ENCODE measurements around the gene SIRT3. TPM values are rescaled to one million over a fixed set of nuclear protein-coding genes. Genes with fewer than 3 reads are reported as not detected.

The SIRT3 gene
- total RNA-seq, 1 donor from 2014 or later: 8.0 TPM

- no peak for DNase-seq
These were observed 20.5 kb downstream of the SIRT3 start for GRCh38 chr11:215581-216037.

- no peak for DNase-seq
These were observed 22.1 kb downstream of the SIRT3 start for GRCh38 chr11:214083-214482.

- no peak for DNase-seq
These were observed 23.0 kb downstream of the SIRT3 start for GRCh38 chr11:213111-213510.

GRCh38 chr11:212150-213100, 23.7 kb downstream of the SIRT3 start:
- DNase-seq: no peak

DNA sequence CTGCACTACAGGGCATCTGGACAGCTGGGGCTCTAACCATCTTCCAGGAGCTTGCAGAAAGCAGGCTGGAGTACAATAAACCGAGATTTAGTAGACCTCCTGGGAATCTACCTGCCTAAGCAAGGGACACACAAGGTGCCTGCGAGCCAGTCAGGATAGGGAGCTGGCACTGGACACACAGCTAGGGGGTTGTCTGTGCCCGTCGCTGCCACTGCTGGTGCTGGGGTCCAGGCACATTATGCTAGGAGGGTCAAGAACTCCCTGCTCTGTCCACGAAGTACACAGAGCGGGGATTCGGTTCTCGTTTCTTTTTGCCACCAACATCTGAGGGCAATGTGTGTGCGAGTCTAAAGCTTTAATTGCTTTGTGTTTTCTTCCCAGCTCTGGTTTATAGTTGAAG, 24.4 kb downstream of the SIRT3 start:
- no peak for DNase-seq

DNA sequence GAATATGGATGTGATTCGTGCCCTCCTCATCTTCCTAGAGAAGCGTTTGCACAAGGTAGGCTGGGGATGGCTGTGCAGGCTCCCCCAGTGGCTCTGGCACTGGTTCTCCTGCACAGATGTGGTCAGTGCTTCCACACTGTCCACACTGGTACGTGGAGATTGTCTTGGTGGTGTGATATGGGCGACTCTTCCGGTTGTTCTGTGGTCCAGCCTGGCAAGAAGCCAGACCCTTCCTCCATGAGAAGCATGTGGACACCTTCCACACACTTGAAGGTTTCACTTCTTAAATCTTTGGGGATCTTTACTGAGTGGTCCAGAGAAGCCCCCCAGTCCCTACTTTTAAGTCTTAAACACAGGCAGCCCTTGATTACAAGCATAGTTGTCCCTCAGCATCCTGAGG, 24.8 kb downstream of the SIRT3 start:
- DNase-seq: no peak

DNA sequence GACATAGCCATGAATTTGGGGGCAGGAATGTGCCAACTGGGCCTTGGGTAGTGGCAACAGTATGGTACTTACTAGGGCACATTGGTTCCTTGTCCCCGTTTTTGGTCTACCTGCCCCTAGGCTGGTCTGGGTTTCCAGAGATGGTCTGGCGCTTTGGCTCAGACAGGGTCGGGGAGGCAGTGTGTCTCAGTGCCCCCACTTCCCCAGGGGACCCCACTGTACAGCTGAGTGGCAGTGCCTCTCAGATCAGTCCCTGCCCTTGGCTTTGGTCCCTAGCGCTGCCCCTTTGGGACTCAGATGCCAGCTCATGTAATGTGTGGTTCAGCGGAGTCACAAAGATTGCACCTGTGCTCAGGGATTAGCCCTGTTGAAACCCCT, 25.4 kb downstream of the SIRT3 start:
- DNase-seq: no peak

DNA sequence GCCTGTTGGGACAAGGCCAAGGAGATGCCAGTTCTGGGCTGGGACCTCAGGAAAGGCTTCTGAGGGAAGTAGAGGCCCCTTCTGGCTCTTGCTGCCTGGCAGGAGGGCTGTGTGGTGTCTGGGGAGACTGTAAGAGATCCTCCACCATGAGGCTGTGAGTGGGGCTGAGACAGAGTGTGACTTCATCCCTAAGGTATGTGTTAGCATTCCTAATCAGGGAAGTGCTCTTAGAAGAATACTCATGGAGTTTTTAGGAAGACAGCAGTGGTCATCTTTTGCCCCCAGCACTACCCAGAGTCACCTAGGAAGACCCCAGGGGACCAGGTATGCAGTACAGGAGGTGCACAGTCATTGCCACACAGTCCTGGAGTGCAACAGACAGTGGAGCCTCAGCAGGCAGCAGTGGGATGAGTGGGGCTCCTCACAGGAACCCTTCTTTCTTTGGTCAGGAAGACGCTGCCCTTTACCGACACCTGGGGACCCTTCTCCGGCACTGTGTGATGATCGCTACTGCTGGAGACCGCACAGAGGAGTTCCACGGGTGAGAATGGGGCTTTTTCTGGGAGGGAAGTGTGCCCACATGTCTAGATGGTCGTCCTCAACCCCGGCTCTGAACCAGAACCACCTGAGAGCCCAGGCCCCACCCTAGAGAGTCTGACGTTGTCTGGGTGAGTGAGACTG, 25.9 kb downstream of the SIRT3 start:
- no peak for DNase-seq

DNA sequence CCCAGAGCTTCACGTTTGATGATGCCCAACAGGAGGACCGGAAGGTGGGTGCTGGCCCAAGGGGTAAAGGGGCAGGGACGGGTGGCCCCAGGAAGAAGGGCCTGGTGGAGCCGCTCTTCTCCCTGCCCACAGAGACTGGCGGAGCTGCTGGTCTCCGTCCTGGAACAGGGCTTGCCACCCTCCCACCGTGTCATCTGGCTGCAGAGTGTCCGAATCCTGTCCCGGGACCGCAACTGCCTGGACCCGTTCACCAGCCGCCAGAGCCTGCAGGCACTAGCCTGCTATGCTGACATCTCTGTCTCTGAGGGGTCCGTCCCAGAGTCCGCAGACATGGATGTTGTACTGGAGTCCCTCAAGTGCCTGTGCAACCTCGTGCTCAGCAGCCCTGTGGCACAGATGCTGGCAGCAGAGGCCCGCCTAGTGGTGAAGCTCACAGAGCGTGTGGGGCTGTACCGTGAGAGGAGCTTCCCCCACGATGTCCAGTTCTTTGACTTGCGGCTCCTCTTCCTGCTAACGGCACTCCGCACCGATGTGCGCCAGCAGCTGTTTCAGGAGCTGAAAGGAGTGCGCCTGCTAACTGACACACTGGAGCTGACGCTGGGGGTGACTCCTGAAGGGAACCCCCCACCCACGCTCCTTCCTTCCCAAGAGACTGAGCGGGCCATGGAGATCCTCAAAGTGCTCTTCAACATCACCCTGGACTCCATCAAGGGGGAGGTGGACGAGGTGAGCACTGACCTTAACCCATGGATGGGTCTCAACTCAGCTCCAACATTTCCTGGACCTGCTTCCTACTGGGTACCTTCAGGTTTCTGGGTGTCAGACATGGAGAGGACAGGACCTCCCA, 26.6 kb downstream of the SIRT3 start:
- DNase-seq: no peak

DNA sequence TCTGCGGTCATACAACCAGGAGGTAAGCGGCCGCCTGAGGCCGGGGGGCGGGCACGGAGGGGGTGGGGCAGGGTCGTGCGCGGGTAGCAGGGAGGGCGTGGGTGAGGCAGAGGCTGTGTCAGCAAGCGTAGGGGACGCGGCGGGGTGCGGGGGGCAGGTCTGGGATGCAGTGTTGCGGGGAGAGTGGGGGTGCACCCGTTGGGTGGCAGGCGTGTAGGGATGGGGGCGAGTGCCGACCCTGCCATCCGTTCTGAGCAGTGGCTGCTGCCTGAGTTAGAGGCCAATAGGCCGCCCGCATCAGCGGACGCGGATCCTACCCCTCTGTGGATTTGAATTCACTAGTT, 27.3 kb downstream of the SIRT3 start:
- no peak for DNase-seq

DNA sequence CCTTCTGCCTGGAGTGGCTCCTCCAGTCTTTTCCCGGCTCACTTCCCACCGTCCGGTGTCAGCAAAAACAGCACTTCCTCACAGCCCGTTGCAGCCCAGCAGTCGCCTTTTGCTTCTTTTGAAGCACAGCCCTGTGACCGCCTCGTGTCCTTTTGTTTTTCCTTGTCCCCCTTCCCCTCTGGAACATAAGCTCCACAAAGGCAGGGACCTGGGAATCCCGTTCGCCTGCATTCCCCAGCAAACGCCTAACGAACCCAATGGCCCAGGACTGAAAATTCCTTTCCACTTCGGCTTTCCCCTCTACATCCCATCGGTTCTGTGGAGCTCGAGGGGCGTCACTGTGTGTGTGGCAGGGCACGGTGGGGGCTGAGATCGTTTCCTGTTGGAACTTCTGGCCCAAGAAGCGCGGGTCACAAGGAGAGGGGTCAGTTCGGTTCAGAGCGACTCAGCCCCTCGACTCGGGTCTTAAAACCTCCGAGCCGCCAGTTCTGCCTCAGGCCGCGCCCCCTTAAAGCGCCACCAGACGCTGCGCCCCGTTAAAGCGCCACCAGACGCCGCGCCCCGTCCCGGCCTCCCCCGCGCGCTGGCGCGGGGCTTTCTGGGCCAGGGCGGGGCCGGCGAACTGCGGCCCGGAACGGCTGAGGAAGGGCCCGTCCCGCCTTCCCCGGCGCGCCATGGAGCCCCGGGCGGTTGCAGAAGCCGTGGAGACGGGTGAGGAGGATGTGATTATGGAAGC, 27.8 kb downstream of the SIRT3 start:
- DNase-seq: peak; percentile 65

- DNase-seq: peak; percentile 59
These were observed 28.3 kb downstream of the SIRT3 start for GRCh38 chr11:207863-208180.

DNA sequence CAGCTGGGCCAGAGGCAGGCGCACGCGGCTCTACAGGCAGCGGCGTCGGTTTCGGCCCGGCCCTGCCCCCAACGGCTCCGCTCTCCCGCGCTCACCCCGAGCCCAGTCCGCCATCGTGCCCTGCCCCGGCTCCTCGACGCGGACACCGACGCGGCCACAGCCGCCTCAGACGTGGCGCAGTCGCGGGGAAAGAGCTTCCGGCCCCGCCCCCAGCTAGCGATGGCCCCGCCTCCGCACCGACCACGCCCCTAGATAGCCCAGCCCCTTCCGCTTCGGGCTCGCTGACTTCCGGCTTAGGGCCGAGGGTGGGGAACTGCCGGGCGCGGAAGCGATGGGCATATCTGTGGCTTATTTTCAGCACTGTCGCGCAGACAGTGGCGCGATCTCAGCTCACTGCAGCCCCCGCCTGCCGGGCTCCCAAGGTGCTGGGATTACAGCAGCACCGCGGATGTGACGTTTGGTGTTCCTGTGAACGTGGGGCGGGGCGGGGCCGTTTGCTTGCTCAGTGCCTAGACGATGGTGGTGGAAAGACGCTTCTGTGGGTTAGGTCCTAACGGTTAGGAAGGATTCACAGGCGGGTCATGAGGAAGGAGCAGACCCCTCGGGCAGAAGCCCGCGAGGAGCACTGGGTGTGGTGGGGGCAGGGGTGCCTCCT, 28.8 kb downstream of the SIRT3 start, which contains the start of the genes BET1L and RIC8A:
TSS of gene BET1L (minus strand) at position 192 of the 655 bp plus-strand sequence. CDS start at position 114, 78 bp downstream.
TSS of gene RIC8A (plus strand) at position 501 of the 655 bp plus-strand sequence. CDS start 1,147 bp downstream, outside the sequence.
- peak; percentile 99 for DNase-seq

DNA sequence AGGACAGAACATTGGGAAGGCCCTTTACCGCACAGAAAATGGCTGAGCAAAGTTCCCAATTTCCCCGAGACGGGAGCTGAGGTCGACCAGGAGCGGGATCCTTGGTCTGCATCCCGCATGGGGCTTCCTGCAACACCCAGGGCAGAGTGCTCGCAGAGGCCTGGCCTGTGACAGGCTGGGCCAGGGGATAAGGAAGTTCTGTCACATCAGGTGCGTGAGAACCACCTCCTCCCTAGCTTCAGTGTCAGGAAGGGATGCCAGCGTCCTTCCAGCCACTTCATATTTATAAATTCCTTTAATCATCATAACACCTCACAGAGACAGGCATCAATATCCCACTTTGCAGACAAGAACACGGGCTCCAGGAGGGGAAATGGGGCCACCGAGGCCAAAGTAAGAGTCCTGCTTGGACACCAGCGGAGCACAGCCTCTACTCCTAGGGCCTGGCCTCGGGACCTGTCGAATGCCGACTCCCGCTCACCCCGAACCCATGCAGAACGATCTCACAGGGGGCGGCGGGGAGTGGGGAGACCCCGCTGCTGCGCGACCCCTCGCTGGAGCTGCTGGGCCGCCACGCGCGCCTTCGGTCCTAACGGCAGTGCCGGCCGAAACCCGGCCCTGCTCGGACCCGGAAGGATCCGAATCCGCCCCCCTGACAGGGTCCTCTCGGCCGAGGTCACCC, 29.5 kb downstream of the SIRT3 start:
- DNase-seq: no peak

- DNase-seq: no peak
These were observed 30.1 kb downstream of the SIRT3 start for GRCh38 chr11:206002-206384.

DNA sequence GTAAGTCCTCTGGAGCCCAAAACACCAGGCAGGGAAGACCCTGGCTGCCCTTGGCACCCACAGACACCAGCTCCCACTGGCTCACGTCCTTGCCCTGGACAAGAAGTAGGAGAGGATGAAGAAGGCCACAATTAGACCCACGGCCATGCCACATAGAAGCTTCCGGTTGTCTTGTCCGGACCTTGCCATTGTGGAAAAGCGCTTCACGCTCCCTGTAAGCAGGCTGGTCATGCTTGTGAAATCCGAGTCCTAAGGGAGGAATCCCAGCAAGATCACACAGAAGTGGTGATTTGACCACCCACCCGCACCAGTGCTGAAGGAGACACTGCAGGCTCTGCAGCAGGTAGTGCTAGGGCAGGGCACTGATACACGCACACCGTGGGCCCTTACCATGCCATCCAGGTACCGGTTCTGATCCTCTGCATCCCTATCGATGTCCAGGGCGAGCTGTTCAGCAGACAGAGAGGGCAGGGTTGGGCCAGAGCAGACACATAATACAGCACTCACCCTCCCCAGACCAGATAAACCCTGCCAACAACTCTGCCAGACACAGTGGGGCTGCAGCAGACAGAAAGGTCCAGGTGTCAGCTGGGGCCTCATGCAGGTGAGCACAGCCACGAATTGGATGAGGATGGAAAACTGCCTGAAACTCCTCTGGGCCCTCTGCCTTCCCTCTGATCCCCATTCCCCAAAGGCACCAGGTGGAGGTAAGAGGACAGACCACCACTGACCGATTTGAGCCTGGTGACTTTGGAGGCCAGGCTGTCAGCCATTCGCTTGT, 30.7 kb downstream of the SIRT3 start:
- DNase-seq: no peak

DNA sequence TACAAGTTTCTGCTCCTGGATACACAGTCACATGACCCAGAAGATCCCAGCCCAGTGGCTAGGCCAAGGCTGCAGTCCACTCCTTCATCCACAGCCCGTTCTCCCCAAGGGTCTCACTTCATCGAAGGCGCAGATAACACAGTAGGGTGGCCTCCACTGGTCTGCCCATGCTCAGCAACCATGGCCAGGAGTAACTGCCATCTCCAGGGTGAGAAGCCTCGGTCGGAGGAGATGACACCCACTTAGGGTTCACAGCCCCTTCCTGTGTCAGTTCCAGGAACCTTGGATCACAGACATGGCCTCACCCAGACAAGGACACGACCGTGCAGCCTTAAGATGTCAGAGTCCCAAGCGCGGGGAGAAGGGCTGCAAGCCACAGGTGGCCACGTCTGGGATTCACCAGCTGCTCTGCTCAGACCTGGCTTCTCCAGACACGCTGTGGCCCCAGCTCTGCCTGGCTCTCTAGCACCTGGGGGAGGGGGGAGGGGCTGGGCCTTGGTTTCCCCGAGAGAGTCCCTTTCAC, 31.5 kb downstream of the SIRT3 start:
- DNase-seq: no peak

DNA sequence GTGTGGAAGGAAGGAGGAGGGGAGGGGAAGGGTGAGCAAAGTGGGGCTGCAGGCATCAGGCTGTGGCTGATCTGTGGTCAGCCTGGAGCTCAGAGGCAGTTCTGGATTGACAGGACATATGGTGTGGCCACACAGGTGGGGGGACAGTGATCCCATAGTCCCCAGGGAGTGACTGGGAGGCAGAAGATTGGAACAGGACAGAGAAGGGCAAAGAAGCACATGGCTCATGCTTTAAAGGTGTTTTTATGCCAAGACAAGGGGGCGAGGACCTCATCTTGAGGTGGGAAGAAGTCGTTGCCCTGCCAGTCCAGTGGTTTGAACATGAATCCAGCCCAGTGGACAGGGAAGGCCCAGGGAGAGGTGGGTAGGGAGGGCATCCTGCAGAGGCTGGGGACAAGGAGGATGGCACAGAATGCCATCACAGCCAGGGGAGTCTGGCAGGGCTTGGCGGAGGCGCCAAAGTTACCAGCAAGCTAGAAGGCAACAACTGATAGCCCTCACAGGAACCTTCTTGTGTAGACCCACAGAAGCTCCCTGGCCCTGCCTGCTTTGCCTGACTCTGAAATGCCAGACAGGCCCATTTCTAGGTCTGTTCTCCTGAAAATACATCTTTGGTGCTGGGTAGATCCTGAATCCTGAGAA, 32.1 kb downstream of the SIRT3 start:
- DNase-seq: no peak
